GM15510 (cell line): Measurements from ENCODE around the gene PLA2G6.

Source experiments
- POLR2A ChIP-seq: IDR thresholded peaks from 3 replicates; pipeline ENCODE4 v1.6.1; 2011; ENCODE audit warnings: borderline replicate concordance; ENCODE audit not compliant: insufficient read length; ENCODE audit errors: extremely low read depth

The PLA2G6 gene

DNA sequence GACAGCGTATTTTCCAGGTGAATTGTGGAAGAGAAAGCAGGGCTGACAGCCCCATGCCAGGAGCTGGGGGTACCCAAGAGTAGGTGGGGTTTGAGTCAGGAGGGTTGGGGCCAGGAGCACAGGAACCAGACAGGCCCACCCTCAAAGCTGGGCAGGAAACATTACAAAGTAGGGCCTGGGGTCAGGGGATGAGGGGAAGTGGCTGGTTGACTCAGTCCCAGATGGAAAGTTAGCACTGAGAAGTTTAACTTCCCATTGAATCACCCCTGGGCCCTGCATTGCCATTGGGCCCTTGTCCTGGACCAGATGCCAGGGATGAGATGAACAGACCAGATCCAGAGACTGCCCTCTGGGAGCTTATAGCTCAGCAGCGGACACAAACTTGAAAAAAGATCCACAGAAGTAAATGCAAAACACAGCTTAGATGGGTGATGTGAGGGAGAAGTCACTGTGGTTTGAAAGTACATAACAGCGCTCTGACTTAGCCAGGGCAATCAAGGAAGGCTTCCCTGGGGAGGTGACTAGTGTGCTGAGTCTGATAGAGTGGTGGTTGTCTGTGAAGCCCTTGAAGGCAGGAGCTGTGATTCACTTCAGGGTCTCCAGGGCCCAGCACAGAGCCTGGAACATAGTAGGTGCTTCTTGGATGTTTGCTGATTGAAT lies 22.4 kb upstream of the PLA2G6 start:
- TF ChIP-seq POLR2A: no peak

GRCh38 chr22:38203090-38203810 lies 21.6 kb upstream of the PLA2G6 start:
- no peak for TF ChIP-seq POLR2A

- TF ChIP-seq POLR2A: no peak
Observed at GRCh38 chr22:38202437-38203089, 20.9 kb upstream of the PLA2G6 start.

- TF ChIP-seq POLR2A: peak; percentile 50
Observed at GRCh38 chr22:38201711-38202436, 20.2 kb upstream of the PLA2G6 start, which contains the start of gene MAFF. Gene MAFF, plus strand, starts transcription at chr22:38201994. Its CDS starts 11,860 bp downstream, at chr22:38213854.

DNA sequence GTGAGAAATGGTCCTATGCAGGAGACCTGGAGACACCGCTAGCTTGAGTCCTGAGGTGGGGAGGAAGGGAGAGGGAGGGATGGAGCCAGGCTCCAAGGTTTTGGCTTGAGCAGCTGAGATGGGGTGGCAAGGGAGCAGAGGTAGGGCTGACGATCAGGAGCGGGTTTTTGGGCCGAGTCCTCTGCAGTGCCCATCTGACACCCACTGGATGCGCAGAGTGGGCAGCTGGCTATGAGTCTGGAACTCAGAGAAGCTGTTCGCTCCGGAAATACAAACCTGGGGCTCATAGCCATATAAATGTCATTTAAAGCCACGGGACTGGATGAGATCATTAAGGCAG lies 19.7 kb upstream of the PLA2G6 start:
- TF ChIP-seq POLR2A: no peak

DNA sequence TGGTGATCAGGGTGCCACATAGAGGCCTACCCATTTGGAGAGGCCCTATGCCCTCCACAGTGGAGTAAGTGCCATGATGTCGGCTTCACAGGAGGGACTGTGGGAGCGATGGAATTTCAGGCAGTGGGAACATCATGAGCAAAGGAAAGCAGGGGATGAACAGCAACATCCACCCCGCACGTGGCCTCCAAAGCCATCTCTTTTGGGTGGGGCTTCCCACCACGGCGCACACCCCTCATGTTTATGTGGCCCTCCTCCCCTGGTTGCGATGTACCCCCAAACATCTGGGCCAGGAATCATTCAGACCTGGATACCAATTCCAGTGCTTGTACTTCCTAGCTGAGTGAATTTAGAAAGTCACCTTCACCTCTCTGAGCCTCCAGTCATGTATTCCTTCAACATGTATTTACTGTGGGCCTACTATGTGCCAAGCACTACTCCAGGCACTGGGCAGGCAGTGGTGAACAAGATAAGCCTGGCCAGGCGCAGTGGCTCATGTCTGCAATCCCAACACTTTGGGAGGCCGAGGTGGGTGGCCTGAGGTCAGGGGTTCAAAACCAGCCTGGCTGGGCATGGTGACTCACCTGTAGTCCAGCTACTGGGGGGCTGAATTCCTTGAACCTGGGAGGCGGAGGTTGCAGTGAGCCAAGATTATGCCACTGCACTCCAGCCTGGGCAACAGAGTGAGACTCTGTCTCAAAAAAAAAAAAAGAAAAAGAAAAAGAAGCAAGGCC lies 18.4 kb upstream of the PLA2G6 start:
- no peak for TF ChIP-seq POLR2A

DNA sequence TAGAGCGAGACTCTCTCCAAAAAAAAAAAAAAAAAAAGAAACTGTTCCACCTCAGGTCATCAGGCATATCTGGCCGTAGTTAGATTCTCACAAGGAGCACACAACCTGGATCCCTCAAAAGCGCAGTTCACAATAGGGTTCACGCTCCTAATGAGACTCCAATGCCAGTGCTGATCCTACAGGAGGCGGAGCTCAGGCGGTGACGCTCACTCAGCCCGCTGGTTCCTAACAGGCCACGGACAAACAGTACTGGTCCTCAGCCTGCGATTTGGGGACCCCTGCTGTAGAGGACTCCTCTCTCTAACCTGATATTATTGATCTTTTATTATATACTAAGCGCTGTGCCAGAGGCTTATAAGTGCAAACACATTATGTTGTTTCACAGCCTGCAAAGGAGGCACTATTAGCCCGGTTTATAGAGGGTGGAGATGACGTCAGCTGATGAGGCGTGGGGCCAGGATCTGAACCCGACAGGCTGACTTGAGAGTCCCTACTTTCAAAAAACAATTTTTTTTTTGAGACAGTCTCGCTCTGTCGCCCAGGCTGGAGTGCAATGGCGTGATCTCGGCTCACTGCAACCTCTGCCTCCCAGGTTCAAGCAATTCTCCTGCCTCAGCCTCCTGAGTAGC lies 15.3 kb upstream of the PLA2G6 start:
- TF ChIP-seq POLR2A: no peak

GRCh38 chr22:38193580-38193979 lies 11.9 kb upstream of the PLA2G6 start:
- no peak for TF ChIP-seq POLR2A

GRCh38 chr22:38192475-38192863 lies 10.8 kb upstream of the PLA2G6 start:
- no peak for TF ChIP-seq POLR2A

- no peak for TF ChIP-seq POLR2A
Observed at GRCh38 chr22:38191731-38192474, 10.3 kb upstream of the PLA2G6 start.

GRCh38 chr22:38191055-38191454 lies 9.4 kb upstream of the PLA2G6 start:
- TF ChIP-seq POLR2A: no peak

- no peak for TF ChIP-seq POLR2A
Observed at GRCh38 chr22:38190581-38190980, 9.0 kb upstream of the PLA2G6 start.

DNA sequence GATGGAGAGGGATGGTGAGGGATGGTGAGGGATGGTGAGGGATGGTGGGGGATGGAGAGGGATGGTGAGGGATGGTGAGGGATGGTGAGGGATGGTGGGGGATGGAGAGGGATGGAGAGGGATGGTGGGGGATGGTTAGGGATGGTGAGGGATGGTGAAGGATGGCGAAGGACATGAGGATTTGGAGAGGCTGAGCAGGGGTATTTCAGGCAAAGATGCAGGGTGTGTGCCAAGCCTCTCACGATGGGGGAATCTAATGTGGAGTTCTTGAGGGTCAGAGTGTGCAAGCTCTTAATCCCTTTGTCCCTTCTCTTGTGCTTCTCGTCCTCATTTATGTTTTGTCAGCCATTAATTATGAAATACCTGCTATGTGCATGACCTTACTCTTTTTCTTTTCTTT lies 7.5 kb upstream of the PLA2G6 start:
- TF ChIP-seq POLR2A: no peak
